ENCODE results near the gene BAHCC1.

DNA sequence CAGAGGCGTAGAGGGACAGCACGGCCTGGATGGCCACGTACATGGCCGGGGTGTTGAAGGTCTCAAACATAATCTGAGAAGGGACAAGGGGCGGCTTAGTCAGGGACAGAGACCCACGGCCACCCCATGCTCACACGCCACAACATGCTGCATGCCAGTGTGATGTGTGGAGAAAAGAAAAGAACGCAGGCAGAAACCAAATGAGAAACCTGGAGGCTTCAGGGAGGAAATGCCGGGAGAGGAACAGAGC lies 116.2 kb downstream of the BAHCC1 start:
- TF ChIP-seq, protein P1, sequence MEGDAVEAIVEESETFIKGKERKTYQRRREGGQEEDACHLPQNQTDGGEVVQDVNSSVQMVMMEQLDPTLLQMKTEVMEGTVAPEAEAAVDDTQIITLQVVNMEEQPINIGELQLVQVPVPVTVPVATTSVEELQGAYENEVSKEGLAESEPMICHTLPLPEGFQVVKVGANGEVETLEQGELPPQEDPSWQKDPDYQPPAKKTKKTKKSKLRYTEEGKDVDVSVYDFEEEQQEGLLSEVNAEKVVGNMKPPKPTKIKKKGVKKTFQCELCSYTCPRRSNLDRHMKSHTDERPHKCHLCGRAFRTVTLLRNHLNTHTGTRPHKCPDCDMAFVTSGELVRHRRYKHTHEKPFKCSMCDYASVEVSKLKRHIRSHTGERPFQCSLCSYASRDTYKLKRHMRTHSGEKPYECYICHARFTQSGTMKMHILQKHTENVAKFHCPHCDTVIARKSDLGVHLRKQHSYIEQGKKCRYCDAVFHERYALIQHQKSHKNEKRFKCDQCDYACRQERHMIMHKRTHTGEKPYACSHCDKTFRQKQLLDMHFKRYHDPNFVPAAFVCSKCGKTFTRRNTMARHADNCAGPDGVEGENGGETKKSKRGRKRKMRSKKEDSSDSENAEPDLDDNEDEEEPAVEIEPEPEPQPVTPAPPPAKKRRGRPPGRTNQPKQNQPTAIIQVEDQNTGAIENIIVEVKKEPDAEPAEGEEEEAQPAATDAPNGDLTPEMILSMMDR (IDR thresholded peaks at IDR 0.05; ENCODE audit: low read length) = no peak
- no peak for TF ChIP-seq EZH2 (optimal IDR thresholded peaks at IDR 0.05; ENCODE audit: low read depth, low read length)
